ENCODE data around the gene NME3. TPM values are rescaled to one million over a fixed set of nuclear protein-coding genes. Genes with fewer than 3 reads are reported as not detected.

Gene NME3
- total and polyA plus RNA-seq, 2 donors (not counting 1 experiment from before 2014, with no cell fraction given): 9.9 to 69.7 TPM

GRCh38 chr16:1776991-1777374 lies 5.6 kb upstream of the NME3 start:
- no peaks in the 10 kb centered on the region for H3K27me3 ChIP-seq (ENCODE audit: control insufficient read depth, insufficient read depth, low read length)
- peaks cover 22% of the 10 kb centered on the region for H3K36me3 ChIP-seq (ENCODE audit: control insufficient read depth, insufficient read depth, low read length)
- TF ChIP-seq CTCF (conservative IDR thresholded peaks at IDR 0.05 in 1 of 2, IDR thresholded peaks at IDR 0.05 in 1 of 2; ENCODE audit: low read depth in 1 of 2, low read length in 2 of 2): no peak
- no peak for TF ChIP-seq EZH2 (IDR thresholded peaks at IDR 0.05; ENCODE audit: low read length, missing control alignments)
- H3K4me3 ChIP-seq (replicated peaks in 1 of 4; ENCODE audit: control extremely low read depth in 1 of 4, insufficient read depth in 1 of 4, low read depth in 3 of 4, low read length in 4 of 4): no peak overlapping the region
- no peak overlapping the region for H3K9ac ChIP-seq (ENCODE audit: insufficient read depth, low read length)
- no peaks in the 10 kb centered on the region for H3K9me3 ChIP-seq (ENCODE audit: control insufficient read depth, insufficient read depth, low read depth, low read length)
- DNase-seq (ENCODE audit: low read depth in 2 of 2): no peak
- no peak overlapping the region for H3K27ac ChIP-seq (ENCODE audit: insufficient read depth, low read length)
- peaks cover 10% of the 10 kb centered on the region for H3K4me1 ChIP-seq (ENCODE audit: control insufficient read depth, extremely low read depth, insufficient read depth, low read length)
- peaks cover 30% of the 10 kb centered on the region for H3K79me2 ChIP-seq (ENCODE audit: control insufficient read depth, insufficient read depth, low read length)
- no peak overlapping the region for H3K4me2 ChIP-seq (ENCODE audit: extremely low read depth, insufficient read depth, low read length)
- no peaks in the 10 kb centered on the region for H4K20me1 ChIP-seq (ENCODE audit: control insufficient read depth, extremely low read depth, insufficient read depth, low read length)
- no peak overlapping the region for H2AFZ ChIP-seq (ENCODE audit: low read length)

- Histone ChIP-seq H3K79me2 (ENCODE audit: control insufficient read depth, insufficient read depth, low read length) (peaks cover 32% of the 10 kb centered on the region), H2AFZ (ENCODE audit: low read length) (no peak overlapping the region), H3K4me1 (ENCODE audit: control insufficient read depth, extremely low read depth, insufficient read depth, low read length) (peaks cover 13% of the 10 kb centered on the region), H3K4me3 (replicated peaks in 1 of 4; ENCODE audit: control extremely low read depth in 1 of 4, insufficient read depth in 1 of 4, low read depth in 3 of 4, low read length in 4 of 4) (no peak overlapping the region), H3K9ac (ENCODE audit: insufficient read depth, low read length) (no peak overlapping the region), H3K27me3 (ENCODE audit: control insufficient read depth, insufficient read depth, low read length) (no peaks in the 10 kb centered on the region), H4K20me1 (ENCODE audit: control insufficient read depth, extremely low read depth, insufficient read depth, low read length) (no peaks in the 10 kb centered on the region), H3K4me2 (ENCODE audit: extremely low read depth, insufficient read depth, low read length) (no peak overlapping the region), H3K27ac (ENCODE audit: insufficient read depth, low read length) (no peak overlapping the region), H3K9me3 (ENCODE audit: control insufficient read depth, insufficient read depth, low read depth, low read length) (no peaks in the 10 kb centered on the region), H3K36me3 (ENCODE audit: control insufficient read depth, insufficient read depth, low read length) (peaks cover 22% of the 10 kb centered on the region)
- TF ChIP-seq CTCF (conservative IDR thresholded peaks at IDR 0.05 in 1 of 2, IDR thresholded peaks at IDR 0.05 in 1 of 2; ENCODE audit: low read depth in 1 of 2, low read length in 2 of 2) (no peak), EZH2 (IDR thresholded peaks at IDR 0.05; ENCODE audit: low read length, missing control alignments) (no peak)
- DNase-seq (ENCODE audit: low read depth in 2 of 2): no peak
Measured at GRCh38 chr16:1776672-1776955, 5.3 kb upstream of the NME3 start.

GRCh38 chr16:1775846-1776671 lies 4.7 kb upstream of the NME3 start:
- no peaks in the 10 kb centered on the region for H3K27me3 ChIP-seq (ENCODE audit: control insufficient read depth, insufficient read depth, low read length)
- H3K9ac ChIP-seq (ENCODE audit: insufficient read depth, low read length): no peak overlapping the region
- H3K36me3 ChIP-seq (ENCODE audit: control insufficient read depth, insufficient read depth, low read length): peaks cover 22% of the 10 kb centered on the region
- H3K4me1 ChIP-seq (ENCODE audit: control insufficient read depth, extremely low read depth, insufficient read depth, low read length): peaks cover 13% of the 10 kb centered on the region
- H3K4me2 ChIP-seq (ENCODE audit: extremely low read depth, insufficient read depth, low read length): no peak overlapping the region
- H3K79me2 ChIP-seq (ENCODE audit: control insufficient read depth, insufficient read depth, low read length): peaks cover 31% of the 10 kb centered on the region
- no peak overlapping the region for H3K4me3 ChIP-seq (replicated peaks in 1 of 4; ENCODE audit: control extremely low read depth in 1 of 4, insufficient read depth in 1 of 4, low read depth in 3 of 4, low read length in 4 of 4)
- H3K27ac ChIP-seq (ENCODE audit: insufficient read depth, low read length): no peak overlapping the region
- H4K20me1 ChIP-seq (ENCODE audit: control insufficient read depth, extremely low read depth, insufficient read depth, low read length): no peaks in the 10 kb centered on the region
- no peak overlapping the region for H2AFZ ChIP-seq (ENCODE audit: low read length)
- DNase-seq (ENCODE audit: low read depth in 2 of 2): no peak
- H3K9me3 ChIP-seq (ENCODE audit: control insufficient read depth, insufficient read depth, low read depth, low read length): no peaks in the 10 kb centered on the region
- TF ChIP-seq EZH2 (IDR thresholded peaks at IDR 0.05; ENCODE audit: low read length, missing control alignments): no peak
- no peak for TF ChIP-seq CTCF (conservative IDR thresholded peaks at IDR 0.05 in 1 of 2, IDR thresholded peaks at IDR 0.05 in 1 of 2; ENCODE audit: low read depth in 1 of 2, low read length in 2 of 2)
